ENCODE measurements around the gene KCNIP1. TPM values are rescaled to one million over a fixed set of nuclear protein-coding genes. Genes with fewer than 3 reads are reported as not detected.

The KCNIP1 gene
- total and polyA plus RNA-seq, 2 of the 13 experiments (the other 11 are each of a cell fraction or from before 2014, with no cell fraction given) = not detected

DNA sequence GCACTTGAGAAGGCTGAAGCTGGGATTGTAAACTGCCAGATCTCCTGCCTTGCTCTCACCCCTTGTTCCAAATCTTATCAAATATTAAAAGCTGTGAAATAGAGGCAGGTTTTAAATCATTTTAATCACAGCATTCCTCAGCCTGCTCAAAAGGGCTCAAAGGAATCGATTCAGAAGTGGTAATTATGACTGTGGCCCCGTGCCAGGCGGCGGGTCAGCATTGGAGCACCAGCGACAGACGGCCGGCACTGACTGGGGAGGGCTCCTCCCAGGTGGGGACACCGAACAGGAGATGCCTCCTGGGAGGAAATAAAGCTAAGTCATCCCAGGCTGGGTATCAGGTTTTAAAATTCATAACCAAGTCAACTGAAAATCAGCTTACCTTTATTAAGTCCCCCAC is 66.7 kb downstream of the KCNIP1 start:
- no peak for ATAC-seq
- POLR2A ChIA-PET = no interaction called here
- no peaks in the 10 kb centered on the region for H4K20me1 ChIP-seq (ENCODE audit: insufficient read depth, low read length)
- in situ Hi-C loops (cut with HindIII; ENCODE audit: extremely low pct_ligation_motif_present, low pct_unique_long_range_greater_than_20kb) (no loop called here), intact Hi-C loops (cut with micrococcal nuclease; ENCODE audit: unreplicated experiment) (no loop called here)
- no peak overlapping the region for H3K4me2 ChIP-seq (ENCODE audit: low read depth, low read length)
- no peak overlapping the region for H3K27ac ChIP-seq (ENCODE audit: extremely low read length, insufficient read depth, low read length)
- 0 out of 2 replicates have a peak, but pooled peaks cover under 1% of the 10 kb centered on the region for H3K9me3 ChIP-seq (ENCODE audit: low read length)
- H3K9ac ChIP-seq (ENCODE audit: insufficient read depth, low read depth, low read length) = no peak overlapping the region
- DNase-seq (ENCODE audit: low spot score) = no peak
- H3K27me3 ChIP-seq (ENCODE audit: control insufficient read depth in 1 of 2, insufficient read depth in 2 of 2, low read length in 2 of 2) = peaks cover 2 to 33% of the 10 kb centered on the region in 2 experiments; a peak in 3 of 5 replicates
- CTCF ChIA-PET (ENCODE audit: low intra/inter-chr PET ratio, low total read pairs) = no interaction called here
- no peak overlapping the region for H2AFZ ChIP-seq (ENCODE audit: low read length)
- H3K4me3 ChIP-seq (replicated peaks in 1 of 3; ENCODE audit: insufficient read depth in 1 of 3, low read depth in 2 of 3, low read length in 3 of 3) = no peak overlapping the region
- no peak for FAIRE-seq
- no TSS peak for BruUV-seq (replicated peaks)
- no peaks in the 10 kb centered on the region for H3K36me3 ChIP-seq (replicated peaks in 1 of 2; ENCODE audit: control insufficient read depth in 1 of 2, insufficient read depth in 2 of 2, low read length in 2 of 2)
- 8% methylated on average over 8 of the region's 8 CpGs for WGBS (ENCODE audit: low lambda C conversion rate)
- H3K4me1 ChIP-seq (ENCODE audit: insufficient read depth, low read length) = no peaks in the 10 kb centered on the region
- H3K79me2 ChIP-seq (ENCODE audit: insufficient read depth, low read length) = no peaks in the 10 kb centered on the region
- TF ChIP-seq MAFF (IDR thresholded peaks at IDR 0.05; ENCODE audit: low read depth, low read length) (no peak), SRSF9 (IDR thresholded peaks at IDR 0.05; ENCODE audit: borderline replicate concordance, insufficient read depth, low read depth, low read length, poor library complexity, severe bottlenecking) (no peak), NCOA2 (CRISPR knock-in tag; IDR thresholded peaks at IDR 0.05) (no peak), ZFP62 (CRISPR knock-in tag; IDR thresholded peaks at IDR 0.05) (no peak), ZFP41 (CRISPR knock-in tag; IDR thresholded peaks at IDR 0.05; ENCODE audit: borderline replicate concordance) (no peak), ZNF263 (CRISPR knock-in tag; IDR thresholded peaks at IDR 0.05) (no peak), NR2F6 (IDR thresholded peaks at IDR 0.05) (no peak), NR2F6 (CRISPR knock-in tag; IDR thresholded peaks at IDR 0.05) (no peak), KDM4B (CRISPR knock-in tag; IDR thresholded peaks at IDR 0.05) (no peak)
- TF ChIP-seq, protein P1, sequence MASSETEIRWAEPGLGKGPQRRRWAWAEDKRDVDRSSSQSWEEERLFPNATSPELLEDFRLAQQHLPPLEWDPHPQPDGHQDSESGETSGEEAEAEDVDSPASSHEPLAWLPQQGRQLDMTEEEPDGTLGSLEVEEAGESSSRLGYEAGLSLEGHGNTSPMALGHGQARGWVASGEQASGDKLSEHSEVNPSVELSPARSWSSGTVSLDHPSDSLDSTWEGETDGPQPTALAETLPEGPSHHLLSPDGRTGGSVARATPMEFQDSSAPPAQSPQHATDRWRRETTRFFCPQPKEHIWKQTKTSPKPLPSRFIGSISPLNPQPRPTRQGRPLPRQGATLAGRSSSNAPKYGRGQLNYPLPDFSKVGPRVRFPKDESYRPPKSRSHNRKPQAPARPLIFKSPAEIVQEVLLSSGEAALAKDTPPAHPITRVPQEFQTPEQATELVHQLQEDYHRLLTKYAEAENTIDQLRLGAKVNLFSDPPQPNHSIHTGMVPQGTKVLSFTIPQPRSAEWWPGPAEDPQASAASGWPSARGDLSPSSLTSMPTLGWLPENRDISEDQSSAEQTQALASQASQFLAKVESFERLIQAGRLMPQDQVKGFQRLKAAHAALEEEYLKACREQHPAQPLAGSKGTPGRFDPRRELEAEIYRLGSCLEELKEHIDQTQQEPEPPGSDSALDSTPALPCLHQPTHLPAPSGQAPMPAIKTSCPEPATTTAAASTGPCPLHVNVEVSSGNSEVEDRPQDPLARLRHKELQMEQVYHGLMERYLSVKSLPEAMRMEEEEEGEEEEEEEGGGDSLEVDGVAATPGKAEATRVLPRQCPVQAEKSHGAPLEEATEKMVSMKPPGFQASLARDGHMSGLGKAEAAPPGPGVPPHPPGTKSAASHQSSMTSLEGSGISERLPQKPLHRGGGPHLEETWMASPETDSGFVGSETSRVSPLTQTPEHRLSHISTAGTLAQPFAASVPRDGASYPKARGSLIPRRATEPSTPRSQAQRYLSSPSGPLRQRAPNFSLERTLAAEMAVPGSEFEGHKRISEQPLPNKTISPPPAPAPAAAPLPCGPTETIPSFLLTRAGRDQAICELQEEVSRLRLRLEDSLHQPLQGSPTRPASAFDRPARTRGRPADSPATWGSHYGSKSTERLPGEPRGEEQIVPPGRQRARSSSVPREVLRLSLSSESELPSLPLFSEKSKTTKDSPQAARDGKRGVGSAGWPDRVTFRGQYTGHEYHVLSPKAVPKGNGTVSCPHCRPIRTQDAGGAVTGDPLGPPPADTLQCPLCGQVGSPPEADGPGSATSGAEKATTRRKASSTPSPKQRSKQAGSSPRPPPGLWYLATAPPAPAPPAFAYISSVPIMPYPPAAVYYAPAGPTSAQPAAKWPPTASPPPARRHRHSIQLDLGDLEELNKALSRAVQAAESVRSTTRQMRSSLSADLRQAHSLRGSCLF (CRISPR knock-in tag; IDR thresholded peaks at IDR 0.05; ENCODE audit: borderline replicate concordance) = no peak
- TF ChIP-seq, protein P2, sequence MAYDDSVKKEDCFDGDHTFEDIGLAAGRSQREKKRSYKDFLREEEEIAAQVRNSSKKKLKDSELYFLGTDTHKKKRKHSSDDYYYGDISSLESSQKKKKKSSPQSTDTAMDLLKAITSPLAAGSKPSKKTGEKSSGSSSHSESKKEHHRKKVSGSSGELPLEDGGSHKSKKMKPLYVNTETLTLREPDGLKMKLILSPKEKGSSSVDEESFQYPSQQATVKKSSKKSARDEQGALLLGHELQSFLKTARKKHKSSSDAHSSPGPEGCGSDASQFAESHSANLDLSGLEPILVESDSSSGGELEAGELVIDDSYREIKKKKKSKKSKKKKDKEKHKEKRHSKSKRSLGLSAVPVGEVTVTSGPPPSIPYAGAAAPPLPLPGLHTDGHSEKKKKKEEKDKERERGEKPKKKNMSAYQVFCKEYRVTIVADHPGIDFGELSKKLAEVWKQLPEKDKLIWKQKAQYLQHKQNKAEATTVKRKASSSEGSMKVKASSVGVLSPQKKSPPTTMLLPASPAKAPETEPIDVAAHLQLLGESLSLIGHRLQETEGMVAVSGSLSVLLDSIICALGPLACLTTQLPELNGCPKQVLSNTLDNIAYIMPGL (CRISPR knock-in tag; IDR thresholded peaks at IDR 0.05; ENCODE audit: borderline replicate concordance in 1 of 2, low read depth in 1 of 2) = no peak
- TF ChIP-seq, protein P3, sequence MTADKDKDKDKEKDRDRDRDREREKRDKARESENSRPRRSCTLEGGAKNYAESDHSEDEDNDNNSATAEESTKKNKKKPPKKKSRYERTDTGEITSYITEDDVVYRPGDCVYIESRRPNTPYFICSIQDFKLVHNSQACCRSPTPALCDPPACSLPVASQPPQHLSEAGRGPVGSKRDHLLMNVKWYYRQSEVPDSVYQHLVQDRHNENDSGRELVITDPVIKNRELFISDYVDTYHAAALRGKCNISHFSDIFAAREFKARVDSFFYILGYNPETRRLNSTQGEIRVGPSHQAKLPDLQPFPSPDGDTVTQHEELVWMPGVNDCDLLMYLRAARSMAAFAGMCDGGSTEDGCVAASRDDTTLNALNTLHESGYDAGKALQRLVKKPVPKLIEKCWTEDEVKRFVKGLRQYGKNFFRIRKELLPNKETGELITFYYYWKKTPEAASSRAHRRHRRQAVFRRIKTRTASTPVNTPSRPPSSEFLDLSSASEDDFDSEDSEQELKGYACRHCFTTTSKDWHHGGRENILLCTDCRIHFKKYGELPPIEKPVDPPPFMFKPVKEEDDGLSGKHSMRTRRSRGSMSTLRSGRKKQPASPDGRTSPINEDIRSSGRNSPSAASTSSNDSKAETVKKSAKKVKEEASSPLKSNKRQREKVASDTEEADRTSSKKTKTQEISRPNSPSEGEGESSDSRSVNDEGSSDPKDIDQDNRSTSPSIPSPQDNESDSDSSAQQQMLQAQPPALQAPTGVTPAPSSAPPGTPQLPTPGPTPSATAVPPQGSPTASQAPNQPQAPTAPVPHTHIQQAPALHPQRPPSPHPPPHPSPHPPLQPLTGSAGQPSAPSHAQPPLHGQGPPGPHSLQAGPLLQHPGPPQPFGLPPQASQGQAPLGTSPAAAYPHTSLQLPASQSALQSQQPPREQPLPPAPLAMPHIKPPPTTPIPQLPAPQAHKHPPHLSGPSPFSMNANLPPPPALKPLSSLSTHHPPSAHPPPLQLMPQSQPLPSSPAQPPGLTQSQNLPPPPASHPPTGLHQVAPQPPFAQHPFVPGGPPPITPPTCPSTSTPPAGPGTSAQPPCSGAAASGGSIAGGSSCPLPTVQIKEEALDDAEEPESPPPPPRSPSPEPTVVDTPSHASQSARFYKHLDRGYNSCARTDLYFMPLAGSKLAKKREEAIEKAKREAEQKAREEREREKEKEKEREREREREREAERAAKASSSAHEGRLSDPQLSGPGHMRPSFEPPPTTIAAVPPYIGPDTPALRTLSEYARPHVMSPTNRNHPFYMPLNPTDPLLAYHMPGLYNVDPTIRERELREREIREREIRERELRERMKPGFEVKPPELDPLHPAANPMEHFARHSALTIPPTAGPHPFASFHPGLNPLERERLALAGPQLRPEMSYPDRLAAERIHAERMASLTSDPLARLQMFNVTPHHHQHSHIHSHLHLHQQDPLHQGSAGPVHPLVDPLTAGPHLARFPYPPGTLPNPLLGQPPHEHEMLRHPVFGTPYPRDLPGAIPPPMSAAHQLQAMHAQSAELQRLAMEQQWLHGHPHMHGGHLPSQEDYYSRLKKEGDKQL (CRISPR knock-in tag; IDR thresholded peaks at IDR 0.05; ENCODE audit: low read depth) = no peak

All from HepG2 (cell line).